ENCODE results near the gene NFAM1. TPM values are rescaled to one million over a fixed set of nuclear protein-coding genes. Genes with fewer than 3 reads are reported as not detected.

The NFAM1 gene
- polyA plus RNA-seq, 1 of the 3 experiments (the other 2 are of a cell fraction): 0.02 TPM

DNA sequence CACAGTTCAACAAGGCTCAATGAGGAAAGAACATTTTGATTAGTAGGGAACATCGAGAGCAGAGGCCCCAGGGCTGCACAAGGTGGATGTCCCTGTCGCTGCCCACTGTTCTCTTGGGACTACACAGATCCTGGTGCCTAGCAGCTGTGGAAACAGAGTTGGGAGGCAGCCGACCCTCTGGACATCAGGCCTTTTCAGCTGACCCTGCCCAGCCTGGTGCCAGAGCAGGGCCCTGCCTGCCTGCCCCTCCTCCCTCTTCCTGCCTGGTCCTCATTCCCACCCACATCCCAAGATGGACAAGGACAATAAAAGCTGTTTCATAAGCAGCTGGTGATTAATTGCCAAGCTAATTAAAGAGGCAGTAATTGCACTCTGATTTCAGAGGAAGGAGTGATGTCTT lies 60.7 kb downstream of the NFAM1 start:
- CTCF ChIA-PET: interaction anchor here (0.6 kb wide), 1 partner anchor 197 kb away, joined by 3 read pairs; no protein-coding TSS in a partner anchor
- H3K4me3 ChIP-seq (ENCODE audit: low read depth in 2 of 2, low read length in 1 of 2): no peak overlapping the region

DNA sequence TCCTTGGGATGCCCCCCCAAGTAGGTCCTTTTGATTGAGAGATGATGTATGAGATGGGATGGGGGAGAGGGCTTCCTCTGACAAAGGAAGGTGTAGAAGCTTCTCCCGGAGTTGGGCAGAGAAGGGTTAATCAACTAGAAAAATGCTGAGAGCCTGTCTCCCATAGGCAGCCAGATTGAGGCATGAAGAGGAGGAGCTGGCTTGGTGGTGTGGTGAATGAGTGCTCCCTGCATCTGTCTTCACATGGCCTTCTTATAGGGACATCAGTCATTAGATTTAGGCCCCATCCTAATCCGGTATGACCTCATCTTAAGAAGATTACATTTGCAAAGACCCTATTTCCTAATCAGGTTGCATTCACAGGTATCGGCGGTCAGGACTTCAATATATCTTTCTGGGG lies 61.1 kb downstream of the NFAM1 start:
- H3K27me3 ChIP-seq (ENCODE audit: insufficient read depth): no peaks in the 10 kb centered on the region
- H3K27ac ChIP-seq (ENCODE audit: low read depth in 2 of 2, low read length in 1 of 2): no peak overlapping the region
- no peak overlapping the region for H2AFZ ChIP-seq (ENCODE audit: low read depth)
- H3K9me2 ChIP-seq: no peaks in the 10 kb centered on the region
- DNase-seq: no peak
- H3K4me3 ChIP-seq (ENCODE audit: low read depth in 2 of 2, low read length in 1 of 2): no peak overlapping the region
- H3K4me2 ChIP-seq: no peak overlapping the region
- H4K20me1 ChIP-seq (ENCODE audit: insufficient read depth): no peaks in the 10 kb centered on the region
- H3K9me3 ChIP-seq: no peaks in the 10 kb centered on the region
- no peak overlapping the region for H3K9ac ChIP-seq
- ChIA-PET POLR2A (no interaction called here), CTCF (interaction anchor here (0.6 kb wide), 1 partner anchor 196 kb away, joined by 3 read pairs; no protein-coding TSS in a partner anchor)
- H3K79me2 ChIP-seq (ENCODE audit: insufficient read depth): no peaks in the 10 kb centered on the region
- H3K36me3 ChIP-seq (replicated peaks in 1 of 2; ENCODE audit: control insufficient read depth in 1 of 2, insufficient read depth in 2 of 2, low read length in 1 of 2): no peaks in the 10 kb centered on the region
- no peak for TF ChIP-seq TEAD4 (IDR thresholded peaks at IDR 0.05; ENCODE audit: borderline replicate concordance, insufficient read depth)
- no peak for TF ChIP-seq USF1 (IDR thresholded peaks at IDR 0.05; ENCODE audit: borderline replicate concordance, low read depth)
- TF ChIP-seq MXI1 (IDR thresholded peaks at IDR 0.05; ENCODE audit: low read depth, low read length): no peak
- TF ChIP-seq TAF1 (IDR thresholded peaks at IDR 0.05; ENCODE audit: borderline replicate concordance, low read depth, low read length): no peak
- TF ChIP-seq SIN3A (IDR thresholded peaks at IDR 0.05; ENCODE audit: borderline replicate concordance, low read depth, low read length): no peak
- no peak for TF ChIP-seq MEF2A (IDR thresholded peaks at IDR 0.05; ENCODE audit: borderline replicate concordance, low read depth)
- TF ChIP-seq GATA2 (CRISPR knock-in tag; IDR thresholded peaks at IDR 0.05): no peak
- TF ChIP-seq NFIC (IDR thresholded peaks at IDR 0.05; ENCODE audit: borderline replicate concordance): no peak
- TF ChIP-seq, protein P1, sequence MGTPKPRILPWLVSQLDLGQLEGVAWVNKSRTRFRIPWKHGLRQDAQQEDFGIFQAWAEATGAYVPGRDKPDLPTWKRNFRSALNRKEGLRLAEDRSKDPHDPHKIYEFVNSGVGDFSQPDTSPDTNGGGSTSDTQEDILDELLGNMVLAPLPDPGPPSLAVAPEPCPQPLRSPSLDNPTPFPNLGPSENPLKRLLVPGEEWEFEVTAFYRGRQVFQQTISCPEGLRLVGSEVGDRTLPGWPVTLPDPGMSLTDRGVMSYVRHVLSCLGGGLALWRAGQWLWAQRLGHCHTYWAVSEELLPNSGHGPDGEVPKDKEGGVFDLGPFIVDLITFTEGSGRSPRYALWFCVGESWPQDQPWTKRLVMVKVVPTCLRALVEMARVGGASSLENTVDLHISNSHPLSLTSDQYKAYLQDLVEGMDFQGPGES (IDR thresholded peaks at IDR 0.05; ENCODE audit: low read depth, low read length): no peak
- TF ChIP-seq EZH2phosphoT487 (IDR thresholded peaks at IDR 0.05; ENCODE audit: borderline replicate concordance, low read depth): no peak
- TF ChIP-seq, protein P2, sequence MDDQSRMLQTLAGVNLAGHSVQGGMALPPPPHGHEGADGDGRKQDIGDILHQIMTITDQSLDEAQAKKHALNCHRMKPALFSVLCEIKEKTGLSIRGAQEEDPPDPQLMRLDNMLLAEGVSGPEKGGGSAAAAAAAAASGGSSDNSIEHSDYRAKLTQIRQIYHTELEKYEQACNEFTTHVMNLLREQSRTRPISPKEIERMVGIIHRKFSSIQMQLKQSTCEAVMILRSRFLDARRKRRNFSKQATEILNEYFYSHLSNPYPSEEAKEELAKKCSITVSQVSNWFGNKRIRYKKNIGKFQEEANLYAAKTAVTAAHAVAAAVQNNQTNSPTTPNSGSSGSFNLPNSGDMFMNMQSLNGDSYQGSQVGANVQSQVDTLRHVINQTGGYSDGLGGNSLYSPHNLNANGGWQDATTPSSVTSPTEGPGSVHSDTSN (IDR thresholded peaks at IDR 0.05): no peak
- no peak for TF ChIP-seq POLR2AphosphoS5 (IDR thresholded peaks at IDR 0.05; ENCODE audit: low read depth, low read length)
- TF ChIP-seq ELF1 (IDR thresholded peaks at IDR 0.05): no peak
- no peak for TF ChIP-seq TCF12 (IDR thresholded peaks at IDR 0.05)
- H3K4me1 ChIP-seq (ENCODE audit: control insufficient read depth in 1 of 2, insufficient read depth in 2 of 2, low read depth in 1 of 2, low read length in 1 of 2): peaks cover 0 to 30% of the 10 kb centered on the region in 2 experiments; a peak in 1 of 4 replicates
- H3F3A ChIP-seq (replicated peaks; ENCODE audit: insufficient read depth): no peaks in the 10 kb centered on the region
- 93% methylated on average over 4 of the region's 4 CpGs for WGBS (ENCODE audit: low lambda C conversion rate)

More for the DNA sequence above, 60.7 kb downstream of the NFAM1 start:
- Histone ChIP-seq H3K4me2 (no peak overlapping the region), H3K9me3 (no peaks in the 10 kb centered on the region), H3K27me3 (ENCODE audit: insufficient read depth) (no peaks in the 10 kb centered on the region), H2AFZ (ENCODE audit: low read depth) (no peak overlapping the region), H3K9me2 (no peaks in the 10 kb centered on the region), H3F3A (replicated peaks; ENCODE audit: insufficient read depth) (no peaks in the 10 kb centered on the region), H3K9ac (no peak overlapping the region), H3K79me2 (ENCODE audit: insufficient read depth) (no peaks in the 10 kb centered on the region), H3K4me1 (ENCODE audit: control insufficient read depth in 1 of 2, insufficient read depth in 2 of 2, low read depth in 1 of 2, low read length in 1 of 2) (peaks cover 0 to 28% of the 10 kb centered on the region in 2 experiments; a peak in 1 of 4 replicates), H4K20me1 (ENCODE audit: insufficient read depth) (no peaks in the 10 kb centered on the region), H3K36me3 (replicated peaks in 1 of 2; ENCODE audit: control insufficient read depth in 1 of 2, insufficient read depth in 2 of 2, low read length in 1 of 2) (no peaks in the 10 kb centered on the region), H3K27ac (ENCODE audit: low read depth in 2 of 2, low read length in 1 of 2) (no peak overlapping the region)
- WGBS (ENCODE audit: low lambda C conversion rate): no CpG with 5 or more reads among the region's 3 CpGs
- DNase-seq: no peak
- TF ChIP-seq CHD2 (IDR thresholded peaks at IDR 0.05; ENCODE audit: low read length, partially characterized antibody): no peak
- no peak for TF ChIP-seq TAF1 (IDR thresholded peaks at IDR 0.05; ENCODE audit: borderline replicate concordance, low read depth, low read length)
- no peak for TF ChIP-seq EZH2phosphoT487 (IDR thresholded peaks at IDR 0.05; ENCODE audit: borderline replicate concordance, low read depth)
- no peak for TF ChIP-seq SIN3A (IDR thresholded peaks at IDR 0.05; ENCODE audit: borderline replicate concordance, low read depth, low read length)
- no peak for TF ChIP-seq RFX5 (IDR thresholded peaks at IDR 0.05; ENCODE audit: low read length)
- TF ChIP-seq TCF12 (IDR thresholded peaks at IDR 0.05): no peak
- no peak for TF ChIP-seq FOXM1 (IDR thresholded peaks at IDR 0.05; ENCODE audit: low read depth)
- TF ChIP-seq EP300 (IDR thresholded peaks at IDR 0.05; ENCODE audit: borderline replicate concordance in 1 of 2, low read depth in 1 of 2, low read length in 1 of 2): no peak
- no peak for TF ChIP-seq POLR2AphosphoS5 (IDR thresholded peaks at IDR 0.05; ENCODE audit: low read depth, low read length)
- no peak for TF ChIP-seq MEF2A (IDR thresholded peaks at IDR 0.05; ENCODE audit: borderline replicate concordance, low read depth)
- TF ChIP-seq NRF1 (IDR thresholded peaks at IDR 0.05; ENCODE audit: low read depth, low read length): no peak
- POLR2A ChIA-PET: no interaction called here

All from SK-N-SH (cell line).